Activated CD8-positive, alpha-beta memory T cell treated with anti-CD3 and anti-CD28 coated beads, Interleukin-2, amount 50 U/mL, for 1 hour (primary cell): ENCODE measurements around the gene MAOA.
"Not testable (repeated sequence)": the region's sequence is repeated elsewhere in the genome, so short reads cannot be mapped to it uniquely, and the experiment has no call there.

Experiments
- DNase-seq: peaks from one replicate; pipeline ENCODE4 v3.0.0-alpha.2; 2020; ENCODE audit errors: extremely low read depth

The MAOA gene

DNA sequence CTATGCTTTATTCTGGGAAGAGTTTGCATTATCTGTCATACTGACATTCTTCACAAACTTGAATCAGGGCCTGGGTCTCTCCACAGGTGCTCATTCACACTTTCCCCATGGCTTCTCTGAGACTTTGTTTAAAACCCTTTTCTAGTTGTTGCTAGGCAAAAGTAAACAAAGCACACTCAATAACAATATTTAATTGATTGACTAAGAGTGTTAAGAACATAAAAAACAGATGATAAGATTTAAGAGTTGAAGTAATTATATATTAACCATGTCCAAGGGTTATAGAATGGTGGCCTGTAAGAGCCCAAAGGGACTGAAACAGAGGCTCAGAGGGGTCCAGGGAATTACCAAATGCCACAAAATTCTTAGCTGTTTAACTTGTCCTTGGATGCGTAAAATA lies 7.1 kb downstream of the MAOA start:
- no peak for DNase-seq

DNA sequence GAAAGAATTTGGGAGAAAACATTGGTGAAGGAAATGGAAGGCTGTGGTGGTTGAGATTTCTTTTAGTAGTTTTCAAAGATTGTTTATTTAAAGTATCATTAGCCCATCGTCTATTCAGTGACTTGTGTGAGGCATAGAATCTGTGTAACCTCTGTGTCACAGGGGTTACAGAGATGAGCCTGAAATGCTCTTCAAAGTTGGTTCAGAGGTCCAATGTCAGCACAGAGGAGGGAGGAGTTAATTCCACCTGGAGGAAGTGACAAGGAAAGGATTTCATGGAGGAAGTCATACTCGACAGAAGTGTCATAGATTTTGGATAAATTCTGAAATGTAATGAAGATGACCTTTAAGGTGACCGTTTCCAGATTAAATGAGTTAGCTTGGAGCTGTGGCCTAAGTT lies 8.2 kb downstream of the MAOA start:
- no peak for DNase-seq

DNA sequence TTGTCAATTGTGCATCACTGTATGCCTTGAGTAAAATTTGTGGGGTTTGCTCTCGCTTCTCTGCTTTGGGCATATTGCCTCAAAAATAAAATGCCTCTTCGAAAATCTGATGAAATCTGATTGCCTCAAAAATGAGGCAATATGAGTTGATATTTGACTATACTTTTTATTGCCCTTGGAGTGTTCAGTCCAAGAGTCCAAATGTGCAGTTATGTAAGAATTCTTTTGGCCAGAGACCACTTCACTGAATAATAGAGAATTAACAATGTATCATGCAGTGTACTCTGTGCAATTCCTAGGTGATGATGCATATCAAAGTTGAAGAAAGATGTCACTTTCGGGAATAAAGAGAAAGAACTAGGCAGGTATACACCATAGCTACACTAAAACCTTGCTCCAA lies 8.6 kb downstream of the MAOA start:
- no peak for DNase-seq

DNA sequence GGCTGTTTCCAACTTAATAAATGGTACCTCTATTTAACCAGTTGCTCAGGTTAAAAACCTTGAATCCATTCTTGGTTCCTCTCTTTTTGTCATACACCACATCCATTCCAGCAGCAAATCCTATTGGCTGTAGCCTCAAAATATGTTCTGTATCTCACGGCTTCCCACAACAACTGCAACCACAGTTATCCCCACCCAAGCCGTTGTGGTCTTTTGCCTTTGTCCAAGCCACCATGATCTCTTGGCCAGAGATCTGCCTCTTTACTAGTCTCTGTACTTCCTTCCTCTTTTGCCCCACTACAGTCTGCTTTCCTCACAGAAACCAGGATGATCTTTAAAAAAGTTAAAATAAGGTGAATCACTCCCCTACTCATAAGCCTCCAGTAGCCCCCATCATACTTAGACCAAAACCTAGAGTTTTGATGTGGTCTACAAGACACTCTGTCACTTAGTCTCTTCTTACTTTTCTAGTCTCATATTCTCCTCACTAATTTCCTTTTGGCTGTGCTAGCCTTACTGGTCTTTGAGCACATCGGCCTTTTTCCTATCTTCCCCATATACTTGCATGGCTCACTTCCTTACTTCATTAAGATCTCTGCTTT lies 10.3 kb downstream of the MAOA start:
- no peak for DNase-seq

DNA sequence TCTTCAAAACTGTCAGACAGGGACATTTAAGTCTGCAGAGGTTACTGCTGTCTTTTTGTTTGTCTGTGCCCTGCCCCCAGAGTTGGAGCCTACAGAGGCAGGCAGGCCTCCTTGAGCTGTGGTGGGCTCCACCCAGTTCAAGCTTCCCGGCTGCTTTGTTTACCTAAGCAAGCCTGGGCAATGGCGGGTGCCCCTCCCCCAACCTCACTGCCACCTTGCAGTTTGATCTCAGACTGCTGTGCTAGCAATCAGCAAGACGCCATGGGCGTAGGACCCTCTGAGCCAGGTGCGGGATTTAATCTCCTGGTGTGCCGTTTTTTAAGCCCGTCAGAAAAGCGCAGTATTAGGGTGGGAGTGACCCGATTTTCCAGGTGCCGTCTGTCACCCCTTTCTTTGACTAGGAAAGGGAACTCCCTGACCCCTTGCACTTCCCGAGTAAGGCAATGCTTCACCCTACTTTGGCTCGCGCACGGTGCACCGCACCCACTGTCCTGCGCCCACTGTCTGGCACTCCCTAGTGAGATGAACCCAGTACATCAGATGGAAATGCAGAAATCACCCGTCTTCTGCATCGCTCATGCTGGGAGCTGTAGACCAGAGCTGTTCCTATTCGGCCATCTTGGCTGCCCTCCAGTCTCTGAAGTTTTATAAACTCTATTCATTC lies 20.0 kb downstream of the MAOA start:
- DNase-seq: not testable (repeated sequence)

DNA sequence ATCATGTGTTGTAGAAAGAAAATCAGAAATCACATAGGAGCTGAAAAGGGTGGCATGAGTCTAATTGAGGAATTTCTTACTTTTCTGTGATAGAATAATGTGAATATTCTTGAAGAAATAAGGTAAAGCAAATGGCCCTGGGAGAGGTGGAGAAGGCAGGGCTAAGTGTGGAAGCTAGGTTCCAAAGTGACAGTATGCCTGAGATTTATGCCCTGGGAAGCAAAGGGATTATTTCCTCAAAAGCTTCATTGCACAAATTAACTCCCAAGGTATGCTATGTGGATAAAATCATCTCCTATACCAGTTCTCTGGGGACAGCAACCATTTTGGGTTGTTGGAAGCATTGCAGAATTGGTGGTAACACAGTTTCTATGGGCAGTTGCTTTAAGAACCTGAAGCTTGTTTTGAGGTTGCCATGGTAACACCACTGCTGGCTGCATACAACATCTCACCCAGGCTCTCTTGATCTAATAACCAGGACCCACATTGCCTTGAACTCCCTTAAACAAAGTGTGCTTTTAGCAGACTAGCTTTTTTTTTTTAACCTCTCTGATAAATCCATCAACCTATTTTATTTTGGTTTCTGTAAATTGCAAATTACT lies 21.0 kb downstream of the MAOA start:
- DNase-seq: no peak

DNA sequence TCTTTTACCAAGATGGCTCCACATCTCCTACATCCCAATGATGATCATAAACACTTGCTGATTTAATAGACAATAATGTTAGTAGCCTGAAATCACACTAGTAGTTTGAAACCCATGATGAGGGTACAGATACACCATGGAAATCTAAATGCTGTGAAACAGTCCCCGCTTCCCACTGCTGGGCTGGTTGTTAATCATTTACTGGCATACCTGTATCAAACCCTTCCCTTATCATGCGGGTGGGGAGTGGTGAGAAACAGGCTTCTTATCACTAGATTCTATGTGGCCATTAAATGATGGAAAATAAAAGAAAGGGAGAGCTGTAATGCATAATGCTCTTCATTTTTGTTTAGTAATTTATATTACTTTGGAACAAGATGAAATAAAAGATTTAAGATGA lies 21.9 kb downstream of the MAOA start:
- DNase-seq: no peak

DNA sequence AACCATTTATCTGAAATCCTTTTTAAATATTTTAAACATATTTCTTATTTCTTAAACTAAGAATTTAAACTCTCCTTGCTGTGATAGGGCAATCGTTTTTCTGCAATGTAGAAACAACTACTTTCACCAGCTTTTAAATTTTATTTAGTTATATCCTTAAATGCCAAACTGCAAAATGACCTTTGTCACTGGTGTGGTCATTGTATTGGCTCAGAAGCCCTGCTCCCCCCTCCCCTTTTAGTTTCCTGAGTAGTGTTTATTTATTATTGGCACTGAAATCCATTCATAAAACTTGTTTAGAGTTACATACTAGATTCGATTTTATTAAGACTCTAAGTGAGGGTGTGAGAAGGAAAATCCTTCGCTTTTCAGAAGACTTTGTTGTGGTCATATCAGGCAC lies 23.0 kb downstream of the MAOA start:
- DNase-seq: no peak

DNA sequence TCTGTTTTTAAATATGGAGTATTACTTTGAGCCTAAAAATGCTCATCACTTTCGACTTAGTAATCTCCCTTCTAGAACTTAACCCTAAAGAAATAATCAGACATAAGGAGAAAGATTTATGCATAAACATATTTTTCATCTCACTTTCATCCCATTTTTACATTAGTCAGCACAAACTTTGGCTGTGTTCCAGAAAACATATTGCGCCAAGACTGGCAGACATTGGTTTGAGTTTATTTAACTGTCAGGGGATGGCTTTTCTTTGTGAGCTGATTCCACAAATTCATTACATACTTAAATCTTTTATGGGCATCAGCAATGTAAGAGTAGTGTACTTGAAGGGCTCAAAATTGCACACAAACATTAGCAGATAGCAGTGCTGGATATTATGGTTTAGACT lies 23.7 kb downstream of the MAOA start:
- DNase-seq: no peak

DNA sequence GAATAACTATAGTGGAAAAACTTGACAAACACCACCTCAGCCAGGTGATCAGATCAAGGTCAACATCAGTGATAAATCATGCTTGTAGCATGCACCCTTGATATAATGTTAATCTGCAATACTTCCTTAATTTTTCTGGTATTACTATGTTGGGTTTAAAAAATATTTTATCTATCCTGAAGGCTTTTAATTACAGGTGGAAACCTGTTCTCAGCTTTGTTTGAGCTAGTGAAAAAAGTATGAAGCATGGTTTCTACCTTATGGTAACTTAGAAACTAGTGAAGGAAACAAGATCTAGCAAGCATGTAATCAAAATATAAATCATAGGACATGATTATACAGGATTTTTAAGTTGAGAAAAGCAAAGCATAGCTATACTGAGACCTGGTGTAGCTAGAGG lies 26.6 kb downstream of the MAOA start:
- DNase-seq: no peak

DNA sequence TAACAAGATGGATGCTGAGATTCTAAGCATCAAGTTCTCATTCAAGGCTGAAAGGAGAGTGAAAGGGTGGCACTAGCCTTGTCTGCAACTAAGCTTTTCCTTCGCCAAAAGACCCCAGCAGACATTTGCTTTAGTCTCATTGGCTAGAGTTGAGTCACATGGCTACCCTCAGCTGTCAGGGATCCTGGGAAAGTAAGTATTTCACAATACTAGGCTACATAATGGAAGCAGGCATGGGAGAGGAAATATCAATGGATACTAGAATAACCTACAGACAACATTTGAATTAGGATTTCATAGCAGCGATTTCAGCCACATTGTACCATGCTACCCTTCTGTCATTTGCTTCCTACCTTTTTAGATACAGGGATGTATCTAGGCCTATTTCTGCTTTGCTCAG lies 29.1 kb downstream of the MAOA start:
- no peak for DNase-seq

DNA sequence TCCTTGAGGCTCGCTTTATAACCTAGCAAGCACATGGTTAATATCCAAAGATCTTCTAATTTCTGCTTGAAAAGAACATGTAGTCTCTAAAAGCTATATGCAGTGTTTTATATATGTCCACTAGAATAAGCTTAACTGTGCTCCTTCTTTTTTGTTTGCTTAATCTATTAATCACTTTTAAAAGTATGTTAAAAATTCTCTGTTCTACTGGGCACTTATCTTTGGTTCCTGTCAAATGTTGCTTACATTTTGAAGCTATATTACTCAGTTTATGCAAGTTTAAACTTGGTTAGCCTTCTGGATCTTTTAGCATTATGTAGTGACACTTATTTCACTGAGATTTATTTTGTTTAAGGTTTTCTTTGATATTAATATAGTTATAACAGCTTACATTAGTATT lies 32.5 kb downstream of the MAOA start:
- DNase-seq: no peak

DNA sequence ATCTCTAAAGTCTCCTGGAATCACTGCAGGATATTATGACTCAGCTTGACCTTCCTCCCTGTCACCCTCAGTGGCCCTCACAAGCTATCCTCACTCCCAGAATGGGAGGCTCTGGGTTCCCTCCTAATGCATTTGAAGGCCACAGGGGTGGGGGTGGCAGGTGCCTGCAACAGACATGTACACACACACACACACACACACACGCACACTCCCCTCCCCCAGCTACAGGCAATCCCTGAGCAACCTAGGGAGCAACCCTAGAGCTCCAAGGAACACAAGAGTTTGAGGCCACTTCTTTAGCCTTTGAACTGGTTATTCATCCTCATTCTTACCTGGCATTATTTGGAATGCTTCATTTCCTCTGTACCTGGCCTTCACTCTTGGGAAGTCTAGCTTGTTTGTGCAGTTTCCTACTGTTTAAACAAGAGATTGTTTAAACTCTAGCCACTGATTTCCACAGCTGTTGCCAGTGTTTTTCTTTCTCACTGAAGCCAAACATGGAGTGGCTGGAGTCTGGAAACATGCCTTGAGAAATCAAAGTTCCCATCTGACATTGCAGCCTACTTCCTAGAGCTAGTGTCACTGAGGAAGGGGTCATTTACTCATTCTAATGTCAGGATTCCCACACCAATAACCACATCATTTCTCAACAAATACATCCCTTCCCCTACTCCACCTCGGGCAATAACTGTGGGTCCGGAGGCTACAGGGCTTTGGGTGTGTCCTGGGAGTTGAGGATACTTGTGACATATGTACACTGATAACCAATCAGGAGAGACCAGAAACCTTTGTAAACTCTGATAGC lies 37.7 kb downstream of the MAOA start:
- DNase-seq: no peak

DNA sequence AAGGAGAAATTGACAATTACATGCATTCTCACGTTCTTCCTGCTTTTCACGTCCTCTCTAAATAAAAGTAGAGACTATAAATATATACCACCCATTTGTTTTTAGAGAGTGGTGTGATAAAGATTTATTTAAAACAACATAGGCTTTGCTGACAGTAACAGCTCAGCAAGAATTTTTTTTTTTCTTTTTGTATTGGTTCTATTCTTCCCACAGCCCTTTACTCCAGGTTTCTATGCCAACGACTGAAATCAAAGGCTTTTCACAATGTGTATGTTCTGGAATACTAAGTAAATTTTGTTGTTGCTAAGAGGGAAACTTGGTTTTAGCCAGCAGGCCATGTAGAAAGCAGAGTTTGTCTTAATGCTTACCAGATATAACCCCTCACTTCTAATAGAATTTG lies 43.4 kb downstream of the MAOA start:
- no peak for DNase-seq

DNA sequence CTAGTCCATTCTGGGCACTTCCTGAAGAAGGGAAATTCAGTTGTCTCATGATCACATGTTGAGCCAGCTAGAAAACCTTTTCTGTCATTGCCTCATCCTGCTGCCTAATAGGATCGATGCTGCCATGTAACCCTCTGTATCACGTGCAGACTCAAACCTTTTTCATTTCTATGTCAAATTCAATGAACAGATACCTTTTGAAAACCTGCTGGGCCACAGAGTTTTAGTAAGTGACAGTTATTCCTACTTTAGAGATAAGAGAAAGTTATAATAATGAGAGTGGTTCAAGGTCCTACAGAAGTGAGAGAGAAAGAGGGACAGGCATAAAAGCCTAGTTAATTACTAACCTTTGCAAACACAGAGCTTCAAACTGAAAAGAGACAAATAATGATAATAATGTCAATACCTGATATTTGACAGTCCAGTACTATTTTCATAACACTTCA lies 46.0 kb downstream of the MAOA start:
- DNase-seq: no peak

DNA sequence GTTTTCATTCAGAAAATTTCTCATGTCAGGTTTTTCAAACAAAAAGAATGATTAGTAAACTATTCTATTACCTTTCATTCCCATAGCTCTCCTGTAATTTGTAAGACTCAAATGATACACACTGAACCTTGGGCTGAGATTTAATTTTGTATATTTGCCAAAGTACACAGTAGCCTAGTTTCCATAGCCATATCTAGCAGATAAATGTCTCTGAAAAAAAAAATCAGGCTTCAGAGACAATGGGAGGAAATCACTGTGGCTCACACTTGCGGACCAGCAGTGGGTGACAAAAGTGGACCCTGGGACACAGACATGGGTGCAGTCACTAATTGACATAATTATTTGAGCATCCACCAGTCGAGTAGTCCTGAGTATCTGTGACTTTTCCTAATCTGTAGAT lies 46.6 kb downstream of the MAOA start:
- DNase-seq: no peak

DNA sequence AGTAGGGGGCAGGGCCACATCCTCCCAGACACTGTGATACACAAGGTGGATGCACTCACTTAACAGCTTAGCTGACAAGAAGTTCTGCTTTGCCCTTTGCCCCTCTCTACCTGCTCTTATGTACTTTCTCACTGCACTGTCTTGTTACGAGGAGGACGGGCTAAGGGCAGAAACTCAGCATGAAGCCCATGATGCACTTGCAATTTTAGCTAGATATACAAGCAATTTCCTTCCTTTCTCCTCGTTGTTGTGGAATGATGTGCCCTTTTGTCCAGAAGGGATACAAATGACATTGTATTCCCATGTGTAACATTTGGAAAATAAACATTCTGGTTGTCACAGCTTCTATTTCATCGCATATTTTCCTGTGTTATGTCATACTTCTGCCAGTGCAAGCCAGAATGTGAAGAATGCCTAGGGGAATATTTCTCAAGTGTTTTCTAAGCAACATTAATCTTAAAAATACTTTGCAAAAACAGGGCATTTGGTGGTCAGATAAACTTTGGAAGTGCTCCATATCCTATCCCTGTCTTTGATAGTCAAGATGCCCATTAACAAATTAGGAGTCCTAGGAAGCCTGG lies 47.2 kb downstream of the MAOA start:
- DNase-seq: no peak

DNA sequence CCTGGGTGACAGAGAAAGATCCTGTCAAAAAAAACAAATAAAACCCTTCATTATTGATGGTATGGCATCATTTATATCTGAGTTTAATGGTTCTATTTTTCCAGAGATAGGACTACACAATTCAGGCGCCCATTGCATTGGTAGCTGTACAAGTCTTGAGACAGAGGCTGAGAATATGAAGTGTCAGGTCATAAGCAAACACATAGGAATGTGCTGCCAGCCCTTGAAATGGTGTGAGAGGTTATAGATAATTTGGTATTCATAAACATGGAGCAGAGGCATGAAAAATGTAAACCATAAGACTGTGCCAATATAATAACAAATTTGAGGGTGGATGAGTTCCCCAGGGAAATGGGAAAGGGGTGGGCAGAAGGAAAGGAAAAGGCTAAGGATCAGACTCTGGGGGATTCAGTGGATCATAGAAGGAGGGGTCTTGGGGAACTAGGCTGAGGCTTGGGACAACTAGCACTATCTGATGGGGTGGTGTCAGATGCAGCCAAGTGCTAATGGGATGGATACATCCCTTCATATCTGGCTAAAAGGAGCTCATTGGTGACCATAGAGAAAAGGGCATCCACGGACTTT lies 50.8 kb downstream of the MAOA start:
- no peak for DNase-seq

DNA sequence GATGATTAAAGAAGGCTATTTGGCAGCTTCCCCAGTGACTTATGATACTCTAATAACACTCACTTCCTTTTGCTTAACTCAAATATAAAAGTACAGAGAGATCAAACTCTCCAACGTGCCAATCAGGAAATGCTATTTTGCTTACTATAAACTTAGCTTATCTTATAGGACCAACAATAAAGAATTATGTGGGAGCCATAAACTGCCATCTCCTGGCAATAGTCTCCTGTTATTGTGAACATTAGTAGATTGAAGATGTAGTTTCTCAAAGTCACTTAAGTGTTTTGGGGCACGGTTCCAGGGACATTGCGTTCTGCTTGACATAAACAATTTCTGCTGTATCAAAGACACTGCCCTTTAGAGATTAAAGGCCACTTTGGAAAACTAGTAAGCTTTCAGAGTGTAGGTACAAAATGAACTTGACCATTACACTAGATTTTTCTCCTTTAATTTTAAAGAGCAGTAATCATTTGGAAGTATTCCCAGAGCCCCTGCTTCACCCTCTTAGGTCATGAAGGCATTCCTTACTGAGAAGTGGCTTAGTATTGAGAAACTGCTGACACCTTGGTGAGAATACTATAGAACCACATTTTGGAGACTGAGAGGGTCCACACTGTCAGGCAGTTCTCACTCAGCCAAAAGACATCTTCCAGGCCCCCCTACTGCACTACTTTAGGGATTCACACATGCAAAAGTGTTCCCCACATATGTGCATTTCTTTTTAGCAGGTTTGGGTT lies 51.9 kb downstream of the MAOA start:
- no peak for DNase-seq

DNA sequence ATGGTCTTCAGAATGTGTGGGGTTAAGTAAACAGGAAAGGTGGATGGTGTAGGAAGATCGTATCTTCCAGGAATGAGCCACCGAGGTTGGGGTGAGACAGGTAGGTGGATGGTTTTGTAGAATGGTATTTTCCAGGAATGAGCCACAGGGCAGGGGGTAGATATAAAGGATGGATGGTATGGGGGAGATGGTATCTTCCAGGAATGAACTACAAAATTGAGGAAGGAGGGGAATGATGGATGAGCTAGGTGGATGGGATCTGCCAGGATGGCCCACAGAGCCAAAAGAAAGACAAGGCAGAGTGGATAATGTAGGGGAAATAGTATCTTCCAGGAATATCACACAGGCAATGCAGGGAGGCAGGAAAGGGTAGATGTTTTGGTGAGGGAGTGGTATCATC lies 60.0 kb downstream of the MAOA start:
- no peak for DNase-seq

DNA sequence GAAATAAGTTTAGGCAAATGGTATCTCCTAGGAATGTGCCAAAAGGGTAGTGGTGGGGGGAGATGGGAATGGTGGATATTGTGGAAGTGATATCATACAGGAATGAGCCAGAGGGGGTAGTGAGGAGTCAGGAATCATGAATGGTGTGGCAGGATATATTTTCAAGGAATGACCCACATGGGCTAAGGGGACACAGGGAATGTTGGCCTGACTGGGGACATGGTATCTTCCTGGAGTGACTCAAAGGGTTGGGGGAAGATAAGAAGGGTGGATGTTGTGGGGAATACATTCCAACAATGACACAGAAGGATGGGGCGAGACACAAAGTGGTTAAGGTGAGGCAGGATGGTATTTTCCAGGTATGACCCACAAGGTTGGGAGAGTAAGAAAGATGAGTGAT lies 60.6 kb downstream of the MAOA start:
- no peak for DNase-seq
